Astrocyte (in vitro differentiated cells and primary cell): ENCODE data around the gene SHISAL1.

ENCODE experiments used
- EZH2 ChIP-seq: IDR thresholded peaks from 2 replicates; pipeline ENCODE4 v1.6.1; 2012; ENCODE audit warnings: mild to moderate bottlenecking, low read length, inconsistent platforms; ENCODE audit not compliant: insufficient read depth
- TF ChIP-seq, protein P1 (sequence below): IDR thresholded peaks from 2 replicates; pipeline ENCODE4 v1.5.1; 2011; ENCODE audit warnings: low read depth, mild to moderate bottlenecking, inconsistent platforms, low read length, moderate library complexity; ENCODE audit not compliant: insufficient read depth

DNA sequence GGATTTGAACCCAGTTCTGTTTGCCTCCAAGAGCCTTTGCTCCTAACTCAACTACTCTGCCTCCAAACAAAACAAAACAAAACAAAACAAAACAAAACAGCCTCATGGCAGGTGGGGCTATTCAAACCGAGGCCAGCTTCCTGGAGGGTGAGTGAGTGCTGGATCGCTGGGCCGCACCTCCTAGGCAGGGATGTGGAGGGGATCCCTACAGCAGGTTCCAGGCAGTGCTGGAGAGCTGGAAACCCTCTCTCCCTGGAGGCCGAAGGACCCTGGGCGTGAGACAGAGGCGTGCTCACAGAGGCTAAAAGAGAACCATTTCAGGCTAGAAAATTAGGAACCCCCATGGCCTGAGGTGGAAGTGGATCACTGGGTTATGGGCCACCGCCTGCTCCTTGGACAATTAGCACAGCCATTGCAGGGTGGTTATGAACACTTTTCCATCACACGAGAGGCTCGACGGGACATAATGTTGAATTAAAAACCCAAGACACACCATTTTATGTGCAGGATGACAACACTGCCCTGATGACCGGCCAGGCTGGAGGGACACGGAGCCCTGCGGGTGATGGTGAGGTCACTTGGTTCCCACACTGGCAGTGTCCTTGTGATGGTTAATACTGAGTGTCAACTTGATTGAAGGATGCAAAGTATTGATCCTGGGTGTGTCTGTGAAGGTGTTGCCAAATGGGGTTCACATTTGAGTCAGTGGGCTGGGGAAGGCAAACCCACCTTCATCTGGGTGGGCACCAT is 35.2 kb downstream of the SHISAL1 start:
- TF ChIP-seq, protein P1, sequence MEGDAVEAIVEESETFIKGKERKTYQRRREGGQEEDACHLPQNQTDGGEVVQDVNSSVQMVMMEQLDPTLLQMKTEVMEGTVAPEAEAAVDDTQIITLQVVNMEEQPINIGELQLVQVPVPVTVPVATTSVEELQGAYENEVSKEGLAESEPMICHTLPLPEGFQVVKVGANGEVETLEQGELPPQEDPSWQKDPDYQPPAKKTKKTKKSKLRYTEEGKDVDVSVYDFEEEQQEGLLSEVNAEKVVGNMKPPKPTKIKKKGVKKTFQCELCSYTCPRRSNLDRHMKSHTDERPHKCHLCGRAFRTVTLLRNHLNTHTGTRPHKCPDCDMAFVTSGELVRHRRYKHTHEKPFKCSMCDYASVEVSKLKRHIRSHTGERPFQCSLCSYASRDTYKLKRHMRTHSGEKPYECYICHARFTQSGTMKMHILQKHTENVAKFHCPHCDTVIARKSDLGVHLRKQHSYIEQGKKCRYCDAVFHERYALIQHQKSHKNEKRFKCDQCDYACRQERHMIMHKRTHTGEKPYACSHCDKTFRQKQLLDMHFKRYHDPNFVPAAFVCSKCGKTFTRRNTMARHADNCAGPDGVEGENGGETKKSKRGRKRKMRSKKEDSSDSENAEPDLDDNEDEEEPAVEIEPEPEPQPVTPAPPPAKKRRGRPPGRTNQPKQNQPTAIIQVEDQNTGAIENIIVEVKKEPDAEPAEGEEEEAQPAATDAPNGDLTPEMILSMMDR, result no peak
- no peak for TF ChIP-seq EZH2
